GM18861 (cell line): ENCODE results near the gene KAT2B.

ENCODE experiments used
- ATAC-seq: cut with Tn5 transposase; IDR thresholded peaks from one replicate; pipeline ENCODE4 v1.9.1; 2021; ENCODE audit not compliant: unreplicated experiment

KAT2B gene

GRCh38 chr3:20095470-20095869, 55.2 kb downstream of the KAT2B start:
- ATAC-seq: no peak

- no peak for ATAC-seq
These were observed 56.0 kb downstream of the KAT2B start for GRCh38 chr3:20096135-20096685.

- ATAC-seq: no peak
These were observed 56.8 kb downstream of the KAT2B start for GRCh38 chr3:20097015-20097414.

GRCh38 chr3:20099060-20099459, 58.8 kb downstream of the KAT2B start:
- no peak for ATAC-seq

GRCh38 chr3:20100151-20100550, 59.9 kb downstream of the KAT2B start:
- no peak for ATAC-seq

DNA sequence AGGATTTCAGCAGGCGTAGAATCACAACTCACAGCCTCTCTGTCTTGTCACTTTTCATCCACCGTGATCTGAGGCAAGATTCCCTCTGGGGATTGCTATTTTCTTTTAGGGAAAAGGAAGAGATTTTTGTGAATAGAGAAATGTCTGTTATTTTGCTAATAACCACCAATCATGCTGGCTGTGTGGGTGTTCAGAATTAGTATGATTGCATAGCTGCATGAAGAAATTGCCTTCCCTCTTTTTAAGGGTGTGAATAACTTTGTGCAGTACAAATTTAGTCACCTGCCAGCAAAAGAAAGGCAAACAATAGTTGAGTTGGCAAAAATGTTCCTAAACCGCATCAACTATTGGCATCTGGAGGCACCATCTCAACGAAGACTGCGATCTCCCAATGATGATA, 60.8 kb downstream of the KAT2B start:
- ATAC-seq: no peak

DNA sequence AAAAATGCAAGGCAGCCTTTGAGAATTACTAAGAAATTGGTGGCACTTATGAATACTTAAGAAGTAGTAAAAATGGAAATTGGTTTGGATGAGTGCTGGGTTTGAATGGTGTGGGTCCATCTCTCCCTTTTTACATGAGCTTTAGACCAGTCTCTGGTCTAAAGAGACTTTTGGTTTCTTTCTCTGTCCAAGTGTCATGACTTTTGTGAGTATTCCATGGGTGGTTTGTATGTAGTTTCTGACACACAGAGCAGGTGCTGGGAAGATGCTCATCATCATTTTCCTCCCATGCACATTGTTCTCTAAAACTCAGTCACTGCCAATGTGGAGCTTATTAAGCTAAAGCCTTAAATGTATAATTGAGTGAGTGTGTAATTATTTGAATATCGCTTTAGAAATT, 63.5 kb downstream of the KAT2B start:
- ATAC-seq: peak; percentile 14

- peak; percentile 39 for ATAC-seq
These were observed 64.0 kb downstream of the KAT2B start for GRCh38 chr3:20104167-20104661.

DNA sequence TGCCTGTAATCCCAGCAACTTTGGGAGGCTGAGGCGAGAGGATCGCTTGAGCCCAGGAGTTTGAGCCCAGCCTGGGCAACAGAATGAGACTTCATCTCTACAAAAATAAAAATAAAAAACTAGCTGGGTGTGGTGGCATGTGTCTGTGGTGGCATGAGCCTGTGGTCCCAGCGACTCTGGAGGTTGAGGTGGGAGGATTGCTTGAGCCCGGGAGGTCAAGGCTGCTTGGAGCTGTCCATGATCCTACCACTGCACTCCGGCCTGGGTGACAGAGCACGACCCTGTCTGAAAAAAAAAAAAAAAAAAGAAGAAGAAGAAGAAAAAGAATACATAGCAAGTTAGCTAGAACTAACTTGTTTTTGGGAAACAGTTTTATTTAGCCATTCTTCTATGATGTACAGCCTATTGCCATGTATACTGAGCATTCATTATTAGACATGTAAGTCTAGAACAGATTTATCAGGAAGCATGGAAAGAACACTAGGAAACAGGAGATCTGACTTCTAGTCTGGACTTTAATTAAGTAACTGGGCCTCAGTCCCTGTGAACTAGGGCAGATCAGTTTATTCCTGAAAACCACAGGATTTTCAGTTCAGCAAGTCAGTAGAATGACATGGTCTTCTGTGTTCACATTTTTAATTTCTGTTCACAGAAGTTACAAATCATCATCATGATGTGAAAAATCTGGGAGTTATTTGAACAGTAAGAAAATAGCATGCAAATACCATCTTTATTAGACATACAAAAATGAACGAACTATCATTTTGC, 65.5 kb downstream of the KAT2B start:
- ATAC-seq: no peak

GRCh38 chr3:20107722-20108121, 67.5 kb downstream of the KAT2B start:
- ATAC-seq: no peak

DNA sequence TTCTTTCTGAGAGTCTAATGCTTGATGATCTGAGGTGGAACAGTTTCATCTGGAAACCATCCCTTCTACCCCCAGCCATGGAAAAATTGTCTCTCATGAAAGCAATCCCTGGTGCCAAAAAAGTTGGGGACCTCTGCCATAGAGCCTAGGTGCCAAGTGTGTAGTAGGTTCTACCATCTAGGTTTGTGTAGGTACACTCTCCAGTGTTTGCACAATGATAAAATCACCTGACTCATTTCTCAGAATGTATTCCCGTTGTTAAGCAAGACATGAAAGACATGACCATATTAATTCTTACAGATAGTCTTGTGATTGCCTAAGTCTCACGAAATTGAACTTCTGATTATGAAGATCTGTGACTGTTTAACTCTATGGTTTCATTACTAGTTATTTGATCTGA, 68.6 kb downstream of the KAT2B start:
- no peak for ATAC-seq

DNA sequence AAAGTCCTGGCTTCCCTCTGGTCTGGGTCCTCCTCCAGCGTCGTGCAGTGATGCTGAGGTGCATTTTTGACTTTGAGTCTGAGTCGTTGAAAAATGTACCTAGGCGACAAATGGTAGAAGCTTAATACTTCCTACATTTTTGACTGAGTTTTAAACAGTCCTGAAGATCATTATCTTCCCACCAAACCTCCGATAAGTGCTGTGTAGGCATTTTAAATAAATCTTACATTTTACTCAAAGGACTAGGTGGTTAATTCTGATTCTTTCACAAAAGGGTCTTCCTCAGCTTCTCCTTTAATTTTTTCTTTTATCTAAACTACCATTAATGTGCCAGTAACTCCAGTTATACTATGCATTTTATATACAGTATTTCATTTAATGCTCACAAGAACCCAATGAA, 70.6 kb downstream of the KAT2B start:
- ATAC-seq: no peak

- ATAC-seq: no peak
These were observed 71.6 kb downstream of the KAT2B start for GRCh38 chr3:20111836-20112235.

DNA sequence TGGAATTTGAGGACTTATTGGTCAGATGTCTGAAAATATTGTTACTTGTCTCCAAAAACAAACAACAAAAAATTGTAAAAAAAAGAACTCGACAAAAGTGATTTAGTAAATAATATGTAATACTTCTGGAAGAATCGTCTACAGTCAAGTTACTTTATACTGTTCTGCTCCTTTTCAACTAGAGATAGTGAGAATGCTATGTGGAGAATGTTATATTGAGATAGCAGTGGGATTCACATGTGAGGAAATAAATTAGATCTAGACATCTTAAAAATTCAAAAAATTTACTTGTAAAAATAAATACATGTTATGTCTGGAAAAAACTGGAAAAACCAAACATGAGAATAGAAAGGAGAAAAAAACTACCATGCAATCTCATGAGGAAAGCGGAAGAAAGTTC, 80.8 kb downstream of the KAT2B start:
- no peak for ATAC-seq

DNA sequence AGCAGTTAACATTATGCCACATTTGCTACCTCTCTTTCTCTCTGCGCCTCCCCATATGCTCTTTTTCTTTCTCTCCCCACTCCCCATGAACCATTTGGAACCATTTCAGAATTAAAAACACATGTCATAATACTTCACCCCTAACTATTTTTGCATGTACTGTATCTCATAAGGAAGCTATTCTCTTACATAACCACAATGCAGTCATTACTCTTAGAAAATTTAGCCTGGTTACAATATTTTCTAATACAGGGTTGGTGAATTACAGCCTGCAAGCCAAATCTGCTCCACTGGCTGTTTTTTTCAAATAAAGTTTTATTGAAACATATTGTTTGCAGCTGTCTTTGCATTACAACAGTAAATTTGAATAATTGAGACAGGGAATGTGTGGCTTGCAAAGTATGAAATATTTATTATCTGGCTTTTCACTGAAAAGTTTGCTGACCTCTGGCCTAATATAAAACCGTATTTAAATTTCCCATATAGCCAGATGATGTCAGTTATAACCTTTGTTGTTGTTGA, 82.9 kb downstream of the KAT2B start:
- no peak for ATAC-seq

GRCh38 chr3:20125289-20125688, 85.0 kb downstream of the KAT2B start:
- no peak for ATAC-seq

DNA sequence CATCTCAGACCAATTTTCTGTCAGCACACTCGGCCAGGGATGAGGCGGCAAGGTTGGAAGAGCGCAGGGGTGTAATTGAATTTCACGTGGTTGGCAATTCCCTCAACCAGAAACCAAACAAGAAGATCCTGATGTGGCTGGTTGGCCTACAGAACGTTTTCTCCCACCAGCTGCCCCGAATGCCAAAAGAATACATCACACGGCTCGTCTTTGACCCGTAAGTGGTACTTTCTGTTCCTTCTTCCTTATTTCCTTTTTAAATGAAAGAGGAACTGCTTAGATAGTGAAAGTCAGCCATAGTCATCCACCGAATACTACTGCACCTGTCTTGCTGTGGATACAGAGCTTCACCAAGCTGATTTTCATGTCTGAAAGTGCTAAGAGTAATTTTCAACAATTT, 85.7 kb downstream of the KAT2B start:
- peak; percentile 100 for ATAC-seq

DNA sequence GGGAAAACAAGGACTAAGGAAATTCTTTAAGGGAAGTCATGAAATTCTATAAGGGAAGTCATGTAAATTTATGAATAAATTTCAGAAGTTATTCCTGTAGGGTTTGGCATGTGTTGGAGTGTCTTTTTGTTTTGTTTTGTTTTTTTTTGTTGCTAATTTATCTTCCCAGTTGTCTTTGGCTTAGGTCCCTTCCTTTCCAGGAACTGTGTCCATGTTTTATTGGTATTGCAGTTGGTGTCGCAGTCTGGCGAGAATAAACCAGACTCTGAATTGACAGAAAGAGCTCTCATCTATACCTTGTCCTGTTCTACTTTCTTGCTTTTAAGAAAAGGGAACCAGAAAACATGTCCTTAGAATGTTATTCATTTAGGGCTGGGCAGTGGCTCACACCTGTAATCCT, 88.1 kb downstream of the KAT2B start:
- no peak for ATAC-seq

GRCh38 chr3:20130106-20130505, 89.9 kb downstream of the KAT2B start:
- no peak for ATAC-seq

DNA sequence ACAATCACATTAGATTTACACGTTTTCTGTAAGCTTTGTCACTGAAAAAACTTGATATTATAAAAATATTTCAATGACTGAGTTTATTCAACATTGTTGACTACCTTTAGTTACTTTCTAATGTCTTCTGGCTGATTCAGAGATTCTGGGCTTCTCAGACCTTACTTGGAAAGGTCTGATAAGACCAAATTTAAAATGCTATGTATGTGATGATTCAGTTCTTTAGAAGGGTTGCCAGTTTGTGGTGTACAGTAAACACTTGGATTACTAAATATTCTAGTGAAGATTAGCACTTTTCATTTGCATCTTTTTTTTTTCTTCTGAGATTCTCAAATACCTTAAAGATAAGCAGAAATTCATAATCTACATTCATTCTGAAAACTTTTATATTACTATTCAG, 96.0 kb downstream of the KAT2B start:
- ATAC-seq: no peak

- ATAC-seq: no peak
These were observed 97.4 kb downstream of the KAT2B start for GRCh38 chr3:20137647-20138046.

GRCh38 chr3:20140881-20141280, 100.6 kb downstream of the KAT2B start:
- no peak for ATAC-seq

- ATAC-seq: no peak
These were observed 101.1 kb downstream of the KAT2B start for GRCh38 chr3:20141316-20141715.
